GM12873 (cell line): ENCODE measurements around the gene MBP.

Experiments used
- TF ChIP-seq, protein P1 (sequence below): IDR thresholded peaks from 2 replicates; pipeline ENCODE4 v1.5.1; 2012; ENCODE audit warnings: low read depth, mild to moderate bottlenecking, moderate library complexity, low read length, control low read depth; ENCODE audit not compliant: insufficient read depth; ENCODE audit errors: missing control alignments

Gene MBP

GRCh38 chr18:76951456-76952247 is 180.9 kb downstream of the MBP start:
- TF ChIP-seq, protein P1, sequence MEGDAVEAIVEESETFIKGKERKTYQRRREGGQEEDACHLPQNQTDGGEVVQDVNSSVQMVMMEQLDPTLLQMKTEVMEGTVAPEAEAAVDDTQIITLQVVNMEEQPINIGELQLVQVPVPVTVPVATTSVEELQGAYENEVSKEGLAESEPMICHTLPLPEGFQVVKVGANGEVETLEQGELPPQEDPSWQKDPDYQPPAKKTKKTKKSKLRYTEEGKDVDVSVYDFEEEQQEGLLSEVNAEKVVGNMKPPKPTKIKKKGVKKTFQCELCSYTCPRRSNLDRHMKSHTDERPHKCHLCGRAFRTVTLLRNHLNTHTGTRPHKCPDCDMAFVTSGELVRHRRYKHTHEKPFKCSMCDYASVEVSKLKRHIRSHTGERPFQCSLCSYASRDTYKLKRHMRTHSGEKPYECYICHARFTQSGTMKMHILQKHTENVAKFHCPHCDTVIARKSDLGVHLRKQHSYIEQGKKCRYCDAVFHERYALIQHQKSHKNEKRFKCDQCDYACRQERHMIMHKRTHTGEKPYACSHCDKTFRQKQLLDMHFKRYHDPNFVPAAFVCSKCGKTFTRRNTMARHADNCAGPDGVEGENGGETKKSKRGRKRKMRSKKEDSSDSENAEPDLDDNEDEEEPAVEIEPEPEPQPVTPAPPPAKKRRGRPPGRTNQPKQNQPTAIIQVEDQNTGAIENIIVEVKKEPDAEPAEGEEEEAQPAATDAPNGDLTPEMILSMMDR, result no peak

GRCh38 chr18:76948345-76948744 is 184.2 kb downstream of the MBP start:
- TF ChIP-seq, protein P1, result no peak

GRCh38 chr18:76943542-76944339 is 188.8 kb downstream of the MBP start:
- TF ChIP-seq, protein P1, result no peak

GRCh38 chr18:76941284-76941683 is 191.3 kb downstream of the MBP start:
- TF ChIP-seq, protein P1, result no peak

- TF ChIP-seq, protein P1, result no peak
These were observed 194.0 kb downstream of the MBP start for GRCh38 chr18:76938619-76939018.

DNA sequence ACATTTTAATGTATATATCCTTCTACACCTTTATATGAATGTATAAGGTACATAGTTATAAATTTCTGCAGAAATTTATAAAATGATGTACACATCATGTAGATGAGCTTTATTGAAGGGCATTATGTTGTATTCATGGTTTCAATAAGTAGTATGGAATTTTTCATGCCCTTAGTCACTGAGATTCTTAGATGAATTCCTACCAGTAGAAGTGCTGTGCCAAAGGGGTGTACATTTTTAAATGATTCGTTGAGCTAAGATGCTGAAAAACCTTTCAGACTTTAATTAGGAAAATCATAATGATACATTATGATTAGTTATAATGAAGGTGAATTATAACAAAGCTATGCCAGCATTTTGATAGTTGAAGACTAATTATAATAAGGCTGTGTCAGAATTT is 195.0 kb downstream of the MBP start:
- TF ChIP-seq, protein P1, result no peak

GRCh38 chr18:76936877-76937276 is 195.7 kb downstream of the MBP start:
- TF ChIP-seq, protein P1, result no peak
